ENCODE results near the gene GFM2. TPM values are rescaled to one million over a fixed set of nuclear protein-coding genes. Genes with fewer than 3 reads are reported as not detected.
"Not testable (repeated sequence)": the region's sequence is repeated elsewhere in the genome, so short reads cannot be mapped to it uniquely, and the experiment has no call there.

GFM2 gene
- total RNA-seq, 1 donor from 2014 or later: 10.8 TPM

- no peak for DNase-seq (ENCODE audit: low spot score)
These were observed 49.3 kb downstream of the GFM2 start for GRCh38 chr5:74717596-74717995.

GRCh38 chr5:74693191-74693590, 73.7 kb downstream of the GFM2 start:
- no peak for DNase-seq (ENCODE audit: low spot score)

GRCh38 chr5:74686962-74687751, 79.8 kb downstream of the GFM2 start:
- no peak for DNase-seq (ENCODE audit: low spot score)

GRCh38 chr5:74685979-74686631, 80.8 kb downstream of the GFM2 start:
- DNase-seq (ENCODE audit: low spot score): no peak

GRCh38 chr5:74684900-74685851, 81.7 kb downstream of the GFM2 start, which contains the start of gene HEXB:
HEXB (plus strand) TSS chr5:74685233; CDS start chr5:74685261, 28 bp downstream.
- DNase-seq (ENCODE audit: low spot score): peak; percentile 98

GRCh38 chr5:74679966-74680365, 87.0 kb downstream of the GFM2 start:
- DNase-seq (ENCODE audit: low spot score): no peak

GRCh38 chr5:74679300-74679699, 87.6 kb downstream of the GFM2 start:
- not testable (repeated sequence) for DNase-seq (ENCODE audit: low spot score)

GRCh38 chr5:74678123-74678522, 88.8 kb downstream of the GFM2 start:
- DNase-seq (ENCODE audit: low spot score): not testable (repeated sequence)

- not testable (repeated sequence) for DNase-seq (ENCODE audit: low spot score)
These were observed 90.5 kb downstream of the GFM2 start for GRCh38 chr5:74676466-74676865.

GRCh38 chr5:74673011-74673790, 93.7 kb downstream of the GFM2 start:
- DNase-seq (ENCODE audit: low spot score): no peak

GRCh38 chr5:74672215-74672877, 94.6 kb downstream of the GFM2 start:
- DNase-seq (ENCODE audit: low spot score): no peak

Other genes with a start within 250 kb of the GFM2 start
- 11.9 TPM for gene ENC1, start 126.4 kb downstream of the GFM2 start, total RNA-seq
- gene HEXB, start 81.9 kb downstream of the GFM2 start, total RNA-seq: 168 TPM
- gene NSA2, start 132 bp upstream of the GFM2 start, total RNA-seq: 68.6 TPM
- 0.16 TPM for gene FAM169A, start 99.3 kb upstream of the GFM2 start, total RNA-seq

All from mesenteric fat pad (tissue), 1 donor.